HUES6 (cell line): ENCODE results near the gene ZNF438.
"Not testable (repeated sequence)": the region's sequence is repeated elsewhere in the genome, so short reads cannot be mapped to it uniquely, and the experiment has no call there.

Experiments
- H3K27ac ChIP-seq: 2 replicates; pipeline ENCODE4 v1.7.0; 2013; ENCODE audit warnings: low read depth, mild to moderate bottlenecking, low read length, inconsistent platforms
- H3K27me3 ChIP-seq: 2 replicates; pipeline ENCODE4 v1.6.1; 2013; ENCODE audit warnings: low read length; ENCODE audit not compliant: control insufficient read depth, insufficient read depth
- H3K36me3 ChIP-seq: 2 replicates; pipeline ENCODE4 v1.6.1; 2013; ENCODE audit warnings: low read length; ENCODE audit not compliant: control insufficient read depth, insufficient read depth
- H3K4me1 ChIP-seq: 2 replicates; pipeline ENCODE4 v1.6.1; 2013; ENCODE audit warnings: low read length; ENCODE audit not compliant: control insufficient read depth, insufficient read depth
- H3K4me3 ChIP-seq: 2 replicates; pipeline ENCODE4 v1.5.1; 2013; ENCODE audit warnings: low read depth, low read length
- H3K9ac ChIP-seq: one replicate; pipeline ENCODE4 v1.6.1; 2013; ENCODE audit warnings: mild to moderate bottlenecking, low read length
- H3K9me3 ChIP-seq: 2 replicates; pipeline ENCODE4 v1.6.1; 2013; ENCODE audit warnings: low read depth, low read length; ENCODE audit not compliant: control insufficient read depth, insufficient read depth

ZNF438 gene

GRCh38 chr10:30902621-30903396 is 128.9 kb downstream of the ZNF438 start:
- no peaks in the 10 kb centered on the region for H3K27me3 ChIP-seq

GRCh38 chr10:30901487-30901886 is 130.2 kb downstream of the ZNF438 start:
- H3K4me3 ChIP-seq, H3K9ac ChIP-seq, H3K27ac ChIP-seq, H3K27me3 ChIP-seq, H3K9me3 ChIP-seq, H3K4me1 ChIP-seq, H3K36me3 ChIP-seq: not testable (repeated sequence)

More at GRCh38 chr10:30902621-30903396, 128.9 kb downstream of the ZNF438 start:
- no peaks in the 10 kb centered on the region for H3K9me3 ChIP-seq
- no peak overlapping the region for H3K4me3 ChIP-seq
- no peaks in the 10 kb centered on the region; the same call in 1 of the 2 replicates for H3K36me3 ChIP-seq
- H3K9ac ChIP-seq: no peak overlapping the region
- H3K27ac ChIP-seq: no peak overlapping the region
- H3K4me1 ChIP-seq: no peaks in the 10 kb centered on the region

GRCh38 chr10:30898964-30899363 is 132.7 kb downstream of the ZNF438 start:
- Histone ChIP-seq H3K4me1 (no peaks in the 10 kb centered on the region), H3K36me3 (no peaks in the 10 kb centered on the region), H3K4me3 (no peak overlapping the region), H3K9me3 (no peaks in the 10 kb centered on the region), H3K27me3 (no peaks in the 10 kb centered on the region), H3K9ac (no peak overlapping the region), H3K27ac (no peak overlapping the region)

GRCh38 chr10:30897547-30897946 is 134.1 kb downstream of the ZNF438 start:
- Histone ChIP-seq H3K9me3 (no peaks in the 10 kb centered on the region), H3K27me3 (no peaks in the 10 kb centered on the region), H3K27ac (no peak overlapping the region), H3K9ac (no peak overlapping the region), H3K36me3 (no peaks in the 10 kb centered on the region), H3K4me1 (no peaks in the 10 kb centered on the region), H3K4me3 (no peak overlapping the region)

- no peak overlapping the region for H3K9ac ChIP-seq
- no peaks in the 10 kb centered on the region for H3K27me3 ChIP-seq
- no peaks in the 10 kb centered on the region for H3K36me3 ChIP-seq
- H3K4me3 ChIP-seq: no peak overlapping the region
- H3K9me3 ChIP-seq: no peaks in the 10 kb centered on the region
- no peak overlapping the region for H3K27ac ChIP-seq
- no peaks in the 10 kb centered on the region for H3K4me1 ChIP-seq
Measured at GRCh38 chr10:30897048-30897447, 134.6 kb downstream of the ZNF438 start.

- H3K4me3 ChIP-seq: no peak overlapping the region
- no peak overlapping the region for H3K9ac ChIP-seq
- H3K9me3 ChIP-seq: no peaks in the 10 kb centered on the region
- no peaks in the 10 kb centered on the region for H3K36me3 ChIP-seq
- no peaks in the 10 kb centered on the region for H3K4me1 ChIP-seq
- H3K27ac ChIP-seq: no peak overlapping the region
- H3K27me3 ChIP-seq: no peaks in the 10 kb centered on the region
Measured at GRCh38 chr10:30894221-30894620, 137.4 kb downstream of the ZNF438 start.

GRCh38 chr10:30893208-30893607 is 138.5 kb downstream of the ZNF438 start:
- no peaks in the 10 kb centered on the region for H3K4me1 ChIP-seq
- peaks cover 3% of the 10 kb centered on the region; the same call in 1 of the 2 replicates for H3K9me3 ChIP-seq
- no peaks in the 10 kb centered on the region for H3K27me3 ChIP-seq
- no peaks in the 10 kb centered on the region for H3K36me3 ChIP-seq
- no peak overlapping the region for H3K27ac ChIP-seq
- H3K9ac ChIP-seq: no peak overlapping the region
- H3K4me3 ChIP-seq: no peak overlapping the region

GRCh38 chr10:30887839-30888238 is 143.8 kb downstream of the ZNF438 start:
- Histone ChIP-seq H3K4me3 (no peak overlapping the region), H3K36me3 (no peaks in the 10 kb centered on the region), H3K4me1 (peaks cover 12% of the 10 kb centered on the region), H3K27me3 (no peaks in the 10 kb centered on the region), H3K27ac (no peak overlapping the region), H3K9me3 (peaks cover 3% of the 10 kb centered on the region; the same call in 1 of the 2 replicates), H3K9ac (no peak overlapping the region)

- Histone ChIP-seq H3K27me3 (no peaks in the 10 kb centered on the region), H3K4me1 (peaks cover 12% of the 10 kb centered on the region), H3K4me3 (no peak overlapping the region), H3K27ac (no peak overlapping the region), H3K36me3 (no peaks in the 10 kb centered on the region), H3K9me3 (peaks cover 3% of the 10 kb centered on the region; the same call in 1 of the 2 replicates), H3K9ac (no peak overlapping the region)
Measured at GRCh38 chr10:30885423-30885822, 146.2 kb downstream of the ZNF438 start.

GRCh38 chr10:30883751-30884150 is 147.9 kb downstream of the ZNF438 start:
- no peaks in the 10 kb centered on the region for H3K27me3 ChIP-seq
- H3K4me1 ChIP-seq: peaks cover 12% of the 10 kb centered on the region
- H3K9ac ChIP-seq: no peak overlapping the region
- H3K4me3 ChIP-seq: no peak overlapping the region
- H3K36me3 ChIP-seq: no peaks in the 10 kb centered on the region
- H3K27ac ChIP-seq: no peak overlapping the region
- peaks cover 3% of the 10 kb centered on the region; the same call in 1 of the 2 replicates for H3K9me3 ChIP-seq

- Histone ChIP-seq H3K4me3 (no peak overlapping the region), H3K27ac (no peak overlapping the region), H3K9ac (no peak overlapping the region), H3K4me1 (peaks cover 12% of the 10 kb centered on the region), H3K27me3 (no peaks in the 10 kb centered on the region), H3K36me3 (no peaks in the 10 kb centered on the region), H3K9me3 (no peaks in the 10 kb centered on the region)
Measured at GRCh38 chr10:30883116-30883515, 148.5 kb downstream of the ZNF438 start.
